Neural cell (in vitro differentiated cells): Measurements from ENCODE around the gene ADGRE3. TPM values are rescaled to one million over a fixed set of nuclear protein-coding genes. Genes with fewer than 3 reads are reported as not detected.

ENCODE experiments used
- H2AFZ ChIP-seq: fragments of 200-600, 300-800 bp; sonication (generic), shearing (Covaris generic); 2 replicates; pipeline ENCODE4 v1.6.0; 2014; ENCODE audit warnings: low read depth, mild to moderate bottlenecking, antibody characterized with exemption, low read length, moderate library complexity
- H3F3A ChIP-seq: fragments of 200-600 bp; shearing (Covaris generic); 2 replicates; pipeline ENCODE4 v1.6.1; 2016; ENCODE audit warnings: mild to moderate bottlenecking, moderate library complexity, mixed read lengths, antibody characterized with exemption, low read length; ENCODE audit not compliant: insufficient read depth, poor library complexity, severe bottlenecking
- H3K27ac ChIP-seq: fragments of 200-600, 300-800 bp; sonication (generic), shearing (Covaris generic); 2 replicates; pipeline ENCODE4 v1.5.1; 2014; ENCODE audit warnings: mild to moderate bottlenecking, low read length, moderate library complexity
- H3K27me3 ChIP-seq: fragments of 300-800, 200-600 bp; sonication (generic), shearing (Covaris generic); 2 replicates; pipeline ENCODE4 v1.6.0; 2014; ENCODE audit warnings: mild to moderate bottlenecking, low read depth, low read length, moderate library complexity; ENCODE audit not compliant: insufficient read depth
- H3K36me3 ChIP-seq: fragments of 300-800, 200-600 bp; sonication (generic), shearing (Covaris generic); 2 replicates; pipeline ENCODE4 v1.5.1; 2014; ENCODE audit warnings: mild to moderate bottlenecking, antibody characterized with exemption, low read length, moderate library complexity; ENCODE audit not compliant: insufficient read depth
- H3K4me2 ChIP-seq: fragments of 300-800, 200-600 bp; sonication (generic), shearing (Covaris generic); 2 replicates; pipeline ENCODE4 v1.6.0; 2014; ENCODE audit warnings: mild to moderate bottlenecking, low read length
- H3K4me3 ChIP-seq: fragments of 300-800, 200-600 bp; sonication (generic), shearing (Covaris generic); 2 replicates; pipeline ENCODE4 v1.5.1; 2014; ENCODE audit warnings: mild to moderate bottlenecking, low read length, moderate library complexity
- H3K79me2 ChIP-seq: fragments of 200-600 bp; shearing (Covaris generic); replicated peaks from 2 replicates; pipeline ENCODE4 v1.6.0; 2014; ENCODE audit warnings: mild to moderate bottlenecking, low read length, moderate library complexity; ENCODE audit not compliant: insufficient read depth
- H3K9ac ChIP-seq: fragments of 300-800, 200-600 bp; sonication (generic), shearing (Covaris generic); 2 replicates; pipeline ENCODE4 v1.6.1; 2016; ENCODE audit warnings: mild to moderate bottlenecking, low read length, mixed read lengths
- H3K9me2 ChIP-seq: fragments of 200-600 bp; shearing (Covaris generic); 2 replicates; pipeline ENCODE4 v1.6.1; 2016; ENCODE audit warnings: mild to moderate bottlenecking, low read length, mixed read lengths; ENCODE audit not compliant: insufficient read depth
- H3K9me3 ChIP-seq: fragments of 200-600, 300-800 bp; sonication (generic), shearing (Covaris generic); 2 replicates; pipeline ENCODE4 v1.6.1; 2016; ENCODE audit warnings: mild to moderate bottlenecking, mixed run types, low read length, moderate library complexity, mixed read lengths
- H4K20me1 ChIP-seq: fragments of 200-600 bp; shearing (Covaris generic); 2 replicates; pipeline ENCODE4 v1.6.1; 2016; ENCODE audit warnings: mild to moderate bottlenecking, mixed run types; ENCODE audit not compliant: insufficient read depth
- CTCF ChIP-seq: fragments of 450-650 bp; IDR thresholded peaks from 2 replicates; pipeline ENCODE4 v1.5.1; 2014; ENCODE audit warnings: antibody characterized with exemption, mild to moderate bottlenecking, moderate library complexity; ENCODE audit not compliant: poor library complexity, severe bottlenecking
- EP300 ChIP-seq: fragments of 450-650 bp; conservative IDR thresholded peaks from 2 replicates; pipeline ENCODE4 v1.6.1; 2014; ENCODE audit warnings: antibody characterized with exemption, mild to moderate bottlenecking, moderate library complexity; ENCODE audit not compliant: poor library complexity, severe bottlenecking
- EZH2 ChIP-seq: fragments of 200-600, 300-800 bp; shearing (Covaris generic), sonication (generic); IDR thresholded peaks from 2 replicates; pipeline ENCODE4 v1.6.1; 2014; ENCODE audit warnings: antibody characterized with exemption, low read length, borderline replicate concordance, mild to moderate bottlenecking; ENCODE audit not compliant: insufficient read depth, poor library complexity, severe bottlenecking
- MXI1 ChIP-seq: fragments of 450-650 bp; conservative IDR thresholded peaks from 2 replicates; pipeline ENCODE4 v1.6.1; 2014; ENCODE audit warnings: antibody characterized with exemption, mild to moderate bottlenecking; ENCODE audit not compliant: poor library complexity, severe bottlenecking
- POLR2AphosphoS5 ChIP-seq: IDR thresholded peaks from 2 replicates; pipeline ENCODE4 v1.6.1; 2012
- RAD21 ChIP-seq: fragments of 450-650 bp; conservative IDR thresholded peaks from 2 replicates; pipeline ENCODE4 v1.6.1; 2014; ENCODE audit warnings: antibody characterized with exemption, mild to moderate bottlenecking, moderate library complexity
- REST ChIP-seq: IDR thresholded peaks from 2 replicates; pipeline ENCODE4 v1.6.1; 2012; ENCODE audit warnings: borderline replicate concordance
- SMC3 ChIP-seq: fragments of 450-650 bp; conservative IDR thresholded peaks from 2 replicates; pipeline ENCODE4 v1.6.1; 2014; ENCODE audit warnings: antibody characterized with exemption, mild to moderate bottlenecking, moderate library complexity; ENCODE audit not compliant: poor library complexity
- TAF1 ChIP-seq: IDR thresholded peaks from 2 replicates; pipeline ENCODE4 v1.6.1; 2012; ENCODE audit warnings: low read depth
- polyA plus RNA-seq: library from polyadenylated mRNA; depleted of rRNA; stranded (reverse); fragments of >200 nt; gene quantifications from 2 replicates; pipeline ENCODE4 v1.2.3, GENCODE V29; 2014

ADGRE3 gene
- polyA plus RNA-seq, 1 donor from 2014 or later, result not detected

GRCh38 chr19:14694641-14695266 is 20.1 kb upstream of the ADGRE3 start:
- no peak for TF ChIP-seq REST
- no peak for TF ChIP-seq MXI1
- TF ChIP-seq EP300, result no peak
- no peak for TF ChIP-seq TAF1
- no peak for TF ChIP-seq SMC3
- TF ChIP-seq EZH2, result no peak
- TF ChIP-seq POLR2AphosphoS5, result no peak
- TF ChIP-seq RAD21, result no peak
- no peak for TF ChIP-seq CTCF
- Histone ChIP-seq H4K20me1 (no peaks in the 10 kb centered on the region), H3K79me2 (peaks cover 16% of the 10 kb centered on the region), H2AFZ (no peak overlapping the region), H3F3A (no peaks in the 10 kb centered on the region), H3K27me3 (no peaks in the 10 kb centered on the region), H3K9ac (no peak overlapping the region), H3K4me3 (no peak overlapping the region), H3K9me2 (no peaks in the 10 kb centered on the region), H3K36me3 (peaks cover 4% of the 10 kb centered on the region), H3K9me3 (no peaks in the 10 kb centered on the region), H3K27ac (no peak overlapping the region), H3K4me2 (no peak overlapping the region)

- Histone ChIP-seq H3K4me3 (peak within 1 kb of the TSS; percentile 93), H4K20me1 (no peaks in the 10 kb centered on the region), H3K27ac (peak within 1 kb of the TSS; percentile 93), H3K36me3 (no peaks in the 10 kb centered on the region), H3K9me3 (no peaks in the 10 kb centered on the region), H2AFZ (peak within 1 kb of the TSS; percentile 69), H3K9ac (peak within 1 kb of the TSS; percentile 82), H3K4me2 (peak within 1 kb of the TSS; percentile 78), H3K9me2 (no peaks in the 10 kb centered on the region), H3F3A (no peaks in the 10 kb centered on the region), H3K79me2 (peaks cover 16% of the 10 kb centered on the region), H3K27me3 (no peaks in the 10 kb centered on the region)
- TF ChIP-seq SMC3, result no peak
- TF ChIP-seq POLR2AphosphoS5, result peak; percentile 89
- no peak for TF ChIP-seq EZH2
- TF ChIP-seq TAF1, result peak; percentile 58
- TF ChIP-seq RAD21, result peak; percentile 23
- TF ChIP-seq EP300, result peak; percentile 41
- TF ChIP-seq MXI1, result peak; percentile 82
- TF ChIP-seq REST, result no peak
- no peak for TF ChIP-seq CTCF
Observed at GRCh38 chr19:14689598-14690503, 15.2 kb upstream of the ADGRE3 start, which contains the start of gene ZNF333. Gene ZNF333, plus strand, starts transcription at chr19:14690048. Its CDS starts 3,444 bp downstream, at chr19:14693492.
